Measurements from ENCODE around the gene CHMP5. TPM values are rescaled to one million over a fixed set of nuclear protein-coding genes. Genes with fewer than 3 reads are reported as not detected.
A peak's percentile ranks its signal among the peaks of the same experiment; 100 is the strongest.

The CHMP5 gene
- total RNA-seq, 1 experiment from 2014 or later, result 63.0 TPM

- H3K4me1 ChIP-seq (replicated peaks; ENCODE audit: insufficient read depth), result peaks cover 39% of the 10 kb centered on the region
Observed at GRCh38 chr9:33318781-33319180, 53.9 kb downstream of the CHMP5 start.

GRCh38 chr9:33320230-33320567 is 55.4 kb downstream of the CHMP5 start:
- Histone ChIP-seq H2AFZ (no peak overlapping the region), H4K20me1 (ENCODE audit: insufficient read depth) (no peaks in the 10 kb centered on the region), H3K27me3 (ENCODE audit: insufficient read depth, low read depth) (no peaks in the 10 kb centered on the region), H3K9me2 (ENCODE audit: insufficient read depth) (no peaks in the 10 kb centered on the region; the same call in 1 of the 2 replicates), H3K4me1 (replicated peaks; ENCODE audit: insufficient read depth) (peaks cover 39% of the 10 kb centered on the region), H3K4me2 (peak overlapping the region; percentile 65), H3K9me3 (ENCODE audit: insufficient read depth, low read depth) (no peaks in the 10 kb centered on the region), H3K27ac (peak overlapping the region; percentile 99), H3K4me3 (no peak overlapping the region), H3K36me3 (ENCODE audit: low read depth) (peaks cover 27% of the 10 kb centered on the region), H3F3A (ENCODE audit: insufficient read depth, low read depth) (peaks cover 44% of the 10 kb centered on the region), H3K79me2 (ENCODE audit: low read depth) (no peaks in the 10 kb centered on the region)
- TF ChIP-seq CTCF (conservative IDR thresholded peaks at IDR 0.05) (no peak), EZH2 (IDR thresholded peaks at IDR 0.05; ENCODE audit: low read depth) (no peak)
- CTCF ChIA-PET, result interaction anchor here (1.3 kb wide), 1 partner anchor 304 kb away, joined by 3 read pairs; no protein-coding TSS in a partner anchor
- BruUV-seq (replicated peaks), result no TSS peak
- peak in 1 of 2 experiments; percentile 25 for DNase-seq
- intact Hi-C loops (cut with micrococcal nuclease; ENCODE audit: unreplicated experiment), result loop anchor here (1.0 to 10.0 kb wide), 3 partner anchors 9 to 75 kb away; no protein-coding TSS in a partner anchor
- POLR2A ChIA-PET (ENCODE audit: unreplicated experiment), result interaction anchor here (0.5 to 0.8 kb wide), 7 partner anchors 31 to 1031 kb away, joined by 3 to 6 read pairs (median 4); partner anchors contain the start of gene NOL6

More at GRCh38 chr9:33318781-33319180, 53.9 kb downstream of the CHMP5 start:
- ChIA-PET CTCF (no interaction called here), POLR2A (ENCODE audit: unreplicated experiment) (no interaction called here)
- Histone ChIP-seq H3K4me2 (no peak overlapping the region), H3K27ac (peak overlapping the region; percentile 99), H3F3A (ENCODE audit: insufficient read depth, low read depth) (peaks cover 44% of the 10 kb centered on the region), H3K36me3 (ENCODE audit: low read depth) (peaks cover 27% of the 10 kb centered on the region), H3K9me2 (ENCODE audit: insufficient read depth) (no peaks in the 10 kb centered on the region; the same call in 1 of the 2 replicates), H4K20me1 (ENCODE audit: insufficient read depth) (no peaks in the 10 kb centered on the region), H3K79me2 (ENCODE audit: low read depth) (no peaks in the 10 kb centered on the region), H3K27me3 (ENCODE audit: insufficient read depth, low read depth) (no peaks in the 10 kb centered on the region), H3K9me3 (ENCODE audit: insufficient read depth, low read depth) (no peaks in the 10 kb centered on the region), H2AFZ (no peak overlapping the region), H3K4me3 (no peak overlapping the region)
- no TSS peak for BruUV-seq (replicated peaks)
- DNase-seq, result no peak
- TF ChIP-seq CTCF (conservative IDR thresholded peaks at IDR 0.05), result no peak
- no peak for TF ChIP-seq EZH2 (IDR thresholded peaks at IDR 0.05; ENCODE audit: low read depth)
- intact Hi-C loops (cut with micrococcal nuclease; ENCODE audit: unreplicated experiment), result no loop called here

GRCh38 chr9:33320568-33321261 is 55.9 kb downstream of the CHMP5 start:
- Histone ChIP-seq H4K20me1 (ENCODE audit: insufficient read depth) (no peaks in the 10 kb centered on the region), H3K27ac (peak overlapping the region; percentile 99), H3K27me3 (ENCODE audit: insufficient read depth, low read depth) (no peaks in the 10 kb centered on the region), H3K36me3 (ENCODE audit: low read depth) (peaks cover 27% of the 10 kb centered on the region), H3K79me2 (ENCODE audit: low read depth) (no peaks in the 10 kb centered on the region), H2AFZ (no peak overlapping the region), H3K9me2 (ENCODE audit: insufficient read depth) (no peaks in the 10 kb centered on the region; the same call in 1 of the 2 replicates), H3F3A (ENCODE audit: insufficient read depth, low read depth) (peaks cover 44% of the 10 kb centered on the region), H3K4me1 (replicated peaks; ENCODE audit: insufficient read depth) (peaks cover 39% of the 10 kb centered on the region), H3K4me3 (peak overlapping the region; percentile 10; the same call in 1 of the 2 replicates), H3K9me3 (ENCODE audit: insufficient read depth, low read depth) (no peaks in the 10 kb centered on the region), H3K4me2 (peak overlapping the region; percentile 65)
- ChIA-PET CTCF (interaction anchor here (1.1 to 1.3 kb wide), 2 partner anchors 132 to 303 kb away, joined by 3 read pairs; no protein-coding TSS in a partner anchor), POLR2A (ENCODE audit: unreplicated experiment) (interaction anchor here (0.5 to 0.8 kb wide), 7 partner anchors 30 to 1031 kb away, joined by 3 to 6 read pairs (median 4); partner anchors contain the start of gene NOL6)
- TF ChIP-seq CTCF (conservative IDR thresholded peaks at IDR 0.05) (no peak), EZH2 (IDR thresholded peaks at IDR 0.05; ENCODE audit: low read depth) (no peak)
- no TSS peak for BruUV-seq (replicated peaks)
- peak; percentile 37 to 90 for DNase-seq
- intact Hi-C loops (cut with micrococcal nuclease; ENCODE audit: unreplicated experiment), result loop anchor here (1.0 to 10.0 kb wide), 3 partner anchors 9 to 74 kb away; no protein-coding TSS in a partner anchor

Data from PC-9 (cell line).